HG03025 (cell line): ENCODE results near the gene LHFPL2.
A peak's percentile ranks its signal among the peaks of the same experiment; 100 is the strongest.

Source experiments
- ATAC-seq: cut with Tn5 transposase; IDR thresholded peaks from one replicate; pipeline ENCODE4 v1.9.1; 2021; ENCODE audit warnings: mild to moderate bottlenecking, moderate library complexity; ENCODE audit not compliant: unreplicated experiment, low FRiP score

LHFPL2 gene

DNA sequence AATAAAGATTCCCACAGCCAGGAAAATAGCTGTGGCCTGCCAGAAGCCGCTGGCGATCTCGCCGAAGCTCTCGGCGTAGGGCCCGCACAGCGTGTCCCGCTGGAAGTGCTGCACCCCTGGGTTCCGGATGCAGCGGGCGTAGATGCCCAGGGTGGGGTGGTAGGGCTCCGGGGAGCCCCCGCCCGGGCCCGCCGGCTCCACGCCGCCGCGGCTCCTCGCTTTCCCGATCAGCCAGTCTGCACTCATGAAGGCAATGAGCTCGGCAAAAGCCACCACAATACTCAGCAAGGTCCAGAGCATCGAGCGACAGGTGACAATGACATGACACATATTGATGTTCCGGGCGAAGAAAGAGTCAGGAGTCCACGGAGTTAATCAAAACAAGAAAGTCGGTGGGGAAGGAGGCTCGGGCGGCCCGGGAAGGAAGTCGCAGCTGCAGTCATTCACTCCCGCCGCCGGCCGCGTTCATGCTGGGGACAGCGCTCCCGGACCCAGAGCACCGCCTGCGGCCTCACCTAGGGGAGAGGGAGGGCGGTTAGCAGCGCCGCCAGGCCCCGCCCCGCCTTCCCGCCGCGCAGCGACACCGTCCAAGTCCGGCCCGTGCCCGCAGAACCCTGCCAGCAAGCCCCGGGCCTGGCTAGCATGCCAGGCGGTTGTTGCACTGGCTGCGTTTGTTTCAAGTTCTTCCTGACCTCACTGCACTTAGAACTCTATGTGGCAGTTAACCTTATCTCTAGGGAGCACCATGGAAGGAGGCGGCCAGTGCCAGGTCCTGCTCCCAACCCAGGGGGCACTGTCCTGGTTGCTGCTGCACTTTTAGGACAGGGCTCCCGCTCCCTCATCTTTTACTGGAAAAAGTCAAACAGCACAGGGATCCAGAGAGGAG is 138.4 kb downstream of the LHFPL2 start:
- ATAC-seq: peak; percentile 83

- no peak for ATAC-seq
Measured at GRCh38 chr5:78509145-78509865, 139.3 kb downstream of the LHFPL2 start.

DNA sequence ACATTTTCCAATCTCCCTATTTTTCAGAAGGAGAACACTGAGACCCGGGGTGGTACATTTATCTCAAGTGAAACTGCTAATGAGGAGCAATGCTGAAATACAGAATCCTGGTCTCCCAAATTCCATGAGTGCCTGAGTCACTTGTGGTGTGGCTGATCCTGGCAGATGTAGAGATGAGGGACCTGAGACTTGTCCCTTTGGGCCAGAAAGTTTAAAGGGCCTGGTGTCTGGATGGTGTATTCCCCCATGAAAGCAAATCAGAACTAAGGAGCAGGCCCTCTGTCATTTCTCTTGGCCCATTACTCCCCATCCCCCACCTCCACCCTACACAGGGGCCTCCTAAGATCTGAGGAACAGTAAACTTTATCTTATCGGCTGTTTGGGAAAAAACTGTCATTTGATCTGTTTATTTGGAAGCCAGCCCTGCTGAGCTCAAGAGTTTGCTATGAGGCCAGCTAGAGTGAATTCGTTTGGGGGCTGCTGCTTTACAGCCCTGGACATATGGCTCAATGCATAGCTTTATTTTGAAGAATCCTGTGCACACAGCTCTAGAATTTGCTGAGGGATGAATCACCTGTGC is 140.3 kb downstream of the LHFPL2 start:
- no peak for ATAC-seq

DNA sequence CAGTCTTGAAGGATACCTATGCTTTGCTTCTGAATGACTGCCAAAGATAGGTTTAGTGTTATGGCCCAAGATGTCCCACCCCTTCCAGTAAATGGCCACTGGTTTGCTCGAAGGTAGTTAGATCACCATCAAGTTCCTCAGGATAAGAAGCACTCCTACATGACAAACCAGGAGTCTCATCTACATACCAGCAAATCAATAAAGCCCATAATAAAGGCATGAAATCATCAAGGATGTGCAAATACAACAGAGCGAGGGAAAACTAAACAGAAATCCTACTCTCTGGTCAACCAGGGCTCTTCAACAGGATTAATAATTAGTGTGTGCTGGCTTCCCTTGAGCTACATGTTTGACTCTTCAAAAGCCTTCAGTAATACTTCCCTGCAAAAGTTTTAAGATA is 141.0 kb downstream of the LHFPL2 start:
- no peak for ATAC-seq

GRCh38 chr5:78506261-78507024 is 142.1 kb downstream of the LHFPL2 start:
- ATAC-seq: no peak

DNA sequence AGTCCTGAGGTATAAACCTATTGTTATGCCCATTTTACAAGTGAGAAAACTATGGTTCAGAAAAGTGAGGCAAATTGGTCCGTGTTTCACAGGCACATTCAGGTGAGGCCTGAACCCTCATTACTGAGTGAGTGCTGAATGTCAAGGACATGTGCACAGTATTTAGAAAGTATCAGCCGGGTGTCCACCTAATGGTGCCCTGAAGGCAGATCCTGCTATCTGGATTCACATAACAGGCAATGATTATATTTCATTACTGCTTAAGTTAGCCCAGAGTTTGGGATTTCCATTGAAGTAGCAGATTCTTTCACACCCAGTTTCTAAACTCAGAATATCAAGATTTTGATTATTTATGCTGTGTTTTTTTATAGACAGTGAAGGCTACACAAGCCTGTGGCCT is 142.7 kb downstream of the LHFPL2 start:
- no peak for ATAC-seq

- no peak for ATAC-seq
Measured at GRCh38 chr5:78504704-78505677, 143.6 kb downstream of the LHFPL2 start.

DNA sequence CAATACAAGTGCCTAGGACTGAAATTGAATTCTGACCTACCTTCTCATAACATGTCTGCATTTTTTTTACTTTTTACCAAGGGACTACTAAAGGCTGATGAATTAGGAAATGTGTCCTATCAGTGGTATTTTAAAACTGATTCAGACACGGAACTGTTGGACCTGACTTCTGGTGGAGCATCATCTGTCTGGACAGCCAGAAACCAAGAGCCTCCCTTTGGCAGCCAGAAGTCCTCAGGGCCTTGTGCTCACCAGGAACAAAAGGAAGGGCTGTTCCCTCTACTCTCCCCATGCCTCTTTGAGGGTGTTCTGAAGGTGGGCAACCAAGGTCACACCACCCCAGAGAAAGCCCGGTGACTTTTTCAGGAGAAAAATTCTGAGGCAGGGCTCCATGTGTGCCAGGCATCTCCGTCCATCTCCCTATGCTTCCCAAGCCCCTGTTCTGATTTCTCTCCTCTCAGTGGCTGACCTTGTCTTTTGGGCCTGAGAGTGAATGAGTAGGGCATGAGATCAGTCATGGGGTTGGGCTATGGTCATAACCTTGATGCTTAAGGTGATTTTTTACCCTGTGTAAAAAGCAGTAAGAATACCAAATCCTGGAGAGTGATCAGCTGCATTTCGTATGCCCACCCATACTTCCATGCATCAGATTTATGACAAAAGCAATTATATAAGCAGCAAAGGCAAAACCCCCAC is 144.5 kb downstream of the LHFPL2 start:
- no peak for ATAC-seq

- ATAC-seq: no peak
Measured at GRCh38 chr5:78501411-78502352, 146.9 kb downstream of the LHFPL2 start.

- no peak for ATAC-seq
Measured at GRCh38 chr5:78500871-78501270, 147.7 kb downstream of the LHFPL2 start.

DNA sequence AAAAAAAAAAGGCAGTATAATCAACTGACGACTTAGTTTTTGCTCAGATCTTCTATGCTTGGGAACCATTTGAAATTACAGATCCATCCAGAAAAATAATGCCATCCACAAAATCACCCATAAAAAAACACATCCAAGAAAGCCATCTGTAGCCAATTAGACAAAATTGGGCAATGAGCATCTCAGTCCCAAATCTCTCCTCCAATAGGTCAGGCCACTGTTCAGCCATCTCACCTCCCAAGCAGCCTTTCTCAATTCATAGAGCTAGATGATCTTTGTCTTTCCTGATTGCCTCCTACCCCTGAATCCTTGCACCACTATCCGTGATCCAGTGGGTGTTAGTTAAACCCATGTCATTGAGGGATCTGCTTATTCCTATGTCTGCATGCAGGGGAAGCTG is 148.5 kb downstream of the LHFPL2 start:
- no peak for ATAC-seq

- no peak for ATAC-seq
Measured at GRCh38 chr5:78499485-78499884, 149.1 kb downstream of the LHFPL2 start.

GRCh38 chr5:78497573-78498533 is 150.7 kb downstream of the LHFPL2 start:
- ATAC-seq: no peak

DNA sequence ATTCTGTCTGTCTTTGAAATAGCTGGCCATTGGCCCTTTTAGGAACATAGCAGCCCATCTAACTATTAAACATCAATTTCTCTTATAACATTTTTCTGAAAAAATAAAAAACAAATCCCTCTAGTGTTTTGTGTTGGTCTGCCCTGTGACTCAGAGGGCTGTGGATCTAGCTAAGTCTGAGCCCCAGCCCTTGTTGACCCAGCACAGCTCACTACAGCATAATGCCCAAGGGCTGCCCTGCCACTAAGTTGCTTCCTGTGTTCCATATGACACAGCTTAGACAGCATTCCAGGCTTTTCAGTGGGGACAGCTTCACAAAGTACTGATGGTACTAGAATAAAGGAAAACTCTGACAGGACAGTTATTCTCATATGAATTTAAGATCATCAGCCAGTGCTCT is 152.2 kb downstream of the LHFPL2 start:
- ATAC-seq: no peak

- no peak for ATAC-seq
Measured at GRCh38 chr5:78495800-78496199, 152.8 kb downstream of the LHFPL2 start.

DNA sequence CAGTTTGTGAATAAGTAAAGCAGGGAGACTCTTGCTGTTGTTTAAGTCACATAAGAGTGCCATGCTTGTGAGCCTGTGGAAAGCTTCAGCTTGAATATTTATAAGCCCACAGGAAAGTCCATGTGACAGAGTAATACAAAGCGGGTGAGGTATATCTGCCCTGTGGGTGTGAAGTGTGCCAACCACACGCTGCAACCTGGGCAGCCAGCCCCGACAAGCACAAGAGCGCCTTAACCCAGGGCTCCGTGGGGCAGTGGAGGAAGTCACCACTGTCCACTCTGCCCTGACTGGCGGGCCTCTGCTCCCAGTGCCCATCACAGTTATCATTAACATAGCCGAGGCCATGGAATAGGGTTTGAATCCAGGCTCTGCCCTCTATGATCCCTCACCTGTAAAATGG is 155.9 kb downstream of the LHFPL2 start:
- no peak for ATAC-seq

DNA sequence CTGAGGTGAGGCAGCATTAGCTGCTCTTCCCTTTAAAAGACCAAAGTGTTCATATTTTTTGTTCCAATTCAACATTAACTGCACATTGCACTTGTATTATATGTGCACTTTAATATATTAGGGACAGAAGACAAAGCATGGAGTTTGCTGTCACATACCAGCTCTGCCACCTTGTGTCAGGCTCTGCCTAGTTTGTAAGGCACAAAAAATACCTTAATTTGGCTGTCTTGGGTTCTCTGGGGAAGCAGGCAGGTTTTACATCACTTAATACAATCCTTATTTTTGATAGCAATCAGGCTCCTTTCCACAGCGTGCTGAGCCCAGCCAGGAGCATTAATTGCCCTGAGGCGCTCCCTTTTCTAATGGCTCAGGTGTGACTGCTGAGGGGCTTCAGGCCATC is 156.3 kb downstream of the LHFPL2 start:
- no peak for ATAC-seq
